Measurements from ENCODE around the gene B4GALT1. TPM values are rescaled to one million over a fixed set of nuclear protein-coding genes. Genes with fewer than 3 reads are reported as not detected.

B4GALT1 gene
- total RNA-seq, 4 donors from 2014 or later = 40.9 to 59.6 (median 46.3) TPM

DNA sequence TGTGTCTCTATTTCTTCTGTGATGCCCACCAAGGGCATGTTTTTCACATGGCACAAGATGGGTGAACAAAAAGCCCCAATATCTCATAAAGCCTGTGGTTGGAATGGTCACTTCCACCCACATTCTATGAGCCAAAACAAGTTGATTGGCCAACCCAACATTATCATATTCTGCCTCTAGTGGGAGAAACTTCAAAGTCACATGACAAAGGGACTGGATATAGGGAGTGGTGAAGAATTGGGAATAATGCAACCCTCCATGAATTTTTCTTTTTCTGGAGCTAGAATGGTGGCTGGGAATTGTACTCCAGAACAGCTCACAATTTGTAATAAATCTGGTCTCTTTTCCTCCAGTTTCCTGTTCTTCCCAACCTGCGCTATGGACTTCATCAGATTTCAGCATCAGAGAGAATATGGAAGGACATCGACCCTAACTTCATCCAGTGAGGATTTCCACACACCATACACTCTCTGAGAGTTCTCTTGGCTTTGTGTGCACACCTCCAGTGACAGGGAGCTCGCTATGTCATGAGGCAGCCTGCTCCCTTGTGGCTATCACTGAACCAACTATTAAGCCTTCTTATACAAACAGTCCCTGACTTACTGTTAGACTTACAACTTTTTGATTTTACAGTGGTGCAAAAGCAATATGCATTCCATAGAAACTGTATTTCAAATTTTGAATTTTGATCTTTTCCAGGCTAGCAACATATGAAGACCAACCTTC lies 12.0 kb upstream of the B4GALT1 start:
- intact Hi-C loops (cut with DNase I; ENCODE audit: low total_unique reads) = no loop called here
- TF ChIP-seq, protein P1, sequence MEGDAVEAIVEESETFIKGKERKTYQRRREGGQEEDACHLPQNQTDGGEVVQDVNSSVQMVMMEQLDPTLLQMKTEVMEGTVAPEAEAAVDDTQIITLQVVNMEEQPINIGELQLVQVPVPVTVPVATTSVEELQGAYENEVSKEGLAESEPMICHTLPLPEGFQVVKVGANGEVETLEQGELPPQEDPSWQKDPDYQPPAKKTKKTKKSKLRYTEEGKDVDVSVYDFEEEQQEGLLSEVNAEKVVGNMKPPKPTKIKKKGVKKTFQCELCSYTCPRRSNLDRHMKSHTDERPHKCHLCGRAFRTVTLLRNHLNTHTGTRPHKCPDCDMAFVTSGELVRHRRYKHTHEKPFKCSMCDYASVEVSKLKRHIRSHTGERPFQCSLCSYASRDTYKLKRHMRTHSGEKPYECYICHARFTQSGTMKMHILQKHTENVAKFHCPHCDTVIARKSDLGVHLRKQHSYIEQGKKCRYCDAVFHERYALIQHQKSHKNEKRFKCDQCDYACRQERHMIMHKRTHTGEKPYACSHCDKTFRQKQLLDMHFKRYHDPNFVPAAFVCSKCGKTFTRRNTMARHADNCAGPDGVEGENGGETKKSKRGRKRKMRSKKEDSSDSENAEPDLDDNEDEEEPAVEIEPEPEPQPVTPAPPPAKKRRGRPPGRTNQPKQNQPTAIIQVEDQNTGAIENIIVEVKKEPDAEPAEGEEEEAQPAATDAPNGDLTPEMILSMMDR (IDR thresholded peaks at IDR 0.05) = no peak
- TF ChIP-seq POLR2A (IDR thresholded peaks at IDR 0.05) = no peak
- 91 to 94% methylated on average over 3 of the region's 3 CpGs for WGBS, 2 donors
- DNase-seq (ENCODE audit: low spot score in 2 of 2) = peak in 1 of 2 donors; percentile 15
- no peak overlapping the region for H3K4me3 ChIP-seq (ENCODE audit: low read depth, poor library complexity, severe bottlenecking)

DNA sequence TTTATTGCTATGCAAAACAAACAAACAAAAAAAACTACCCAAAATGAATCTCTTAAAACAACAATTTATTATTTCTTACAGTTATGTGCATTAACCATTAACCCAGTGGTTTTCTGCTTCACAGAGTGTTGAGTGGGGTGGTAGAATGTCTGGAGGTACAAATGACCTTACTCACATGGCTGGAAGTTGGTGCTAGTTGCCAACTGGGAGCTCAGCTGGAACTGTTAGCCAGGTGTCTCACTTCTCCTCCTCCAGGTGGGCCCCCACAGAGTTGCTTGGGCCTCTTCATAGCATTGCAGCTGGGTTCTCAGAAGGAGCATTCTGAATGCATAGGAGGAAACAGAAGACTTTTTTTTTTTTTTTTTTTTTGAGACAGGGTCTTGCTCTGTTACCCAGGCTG lies 10.5 kb upstream of the B4GALT1 start:
- DNase-seq (ENCODE audit: low spot score in 2 of 2) = no peak
- TF ChIP-seq, protein P1 (IDR thresholded peaks at IDR 0.05) = no peak
- no peak for TF ChIP-seq POLR2A (IDR thresholded peaks at IDR 0.05)
- intact Hi-C loops (cut with DNase I; ENCODE audit: low total_unique reads) = no loop called here
- no peak overlapping the region for H3K4me3 ChIP-seq (ENCODE audit: low read depth, poor library complexity, severe bottlenecking)

DNA sequence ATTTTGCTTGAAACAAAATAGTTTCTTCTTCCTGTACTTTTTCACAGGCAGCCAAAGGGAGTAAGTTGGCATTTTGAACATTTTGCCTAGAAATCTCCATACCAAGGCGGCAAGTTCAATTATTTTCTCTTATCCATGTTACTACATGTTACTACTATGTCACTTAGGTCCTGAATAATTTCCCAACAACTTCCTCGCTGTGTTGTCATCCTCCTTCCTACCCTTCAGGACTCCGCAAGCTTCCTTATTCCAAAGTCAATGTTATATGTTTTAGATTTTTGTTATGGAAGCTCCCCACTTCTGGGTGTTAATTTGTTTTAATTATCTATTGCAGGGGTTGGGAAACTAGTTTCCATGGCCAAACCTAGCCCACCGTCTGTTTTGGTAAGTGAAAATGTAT lies 9.9 kb upstream of the B4GALT1 start:
- no peak overlapping the region for H3K4me3 ChIP-seq (ENCODE audit: low read depth, poor library complexity, severe bottlenecking)
- intact Hi-C loops (cut with DNase I; ENCODE audit: low total_unique reads) = no loop called here
- DNase-seq (ENCODE audit: low spot score in 2 of 2) = no peak
- no peak for TF ChIP-seq POLR2A (IDR thresholded peaks at IDR 0.05)
- TF ChIP-seq, protein P1 (IDR thresholded peaks at IDR 0.05) = no peak
- 87 to 91% methylated on average over 4 of the region's 4 CpGs for WGBS, 2 donors

DNA sequence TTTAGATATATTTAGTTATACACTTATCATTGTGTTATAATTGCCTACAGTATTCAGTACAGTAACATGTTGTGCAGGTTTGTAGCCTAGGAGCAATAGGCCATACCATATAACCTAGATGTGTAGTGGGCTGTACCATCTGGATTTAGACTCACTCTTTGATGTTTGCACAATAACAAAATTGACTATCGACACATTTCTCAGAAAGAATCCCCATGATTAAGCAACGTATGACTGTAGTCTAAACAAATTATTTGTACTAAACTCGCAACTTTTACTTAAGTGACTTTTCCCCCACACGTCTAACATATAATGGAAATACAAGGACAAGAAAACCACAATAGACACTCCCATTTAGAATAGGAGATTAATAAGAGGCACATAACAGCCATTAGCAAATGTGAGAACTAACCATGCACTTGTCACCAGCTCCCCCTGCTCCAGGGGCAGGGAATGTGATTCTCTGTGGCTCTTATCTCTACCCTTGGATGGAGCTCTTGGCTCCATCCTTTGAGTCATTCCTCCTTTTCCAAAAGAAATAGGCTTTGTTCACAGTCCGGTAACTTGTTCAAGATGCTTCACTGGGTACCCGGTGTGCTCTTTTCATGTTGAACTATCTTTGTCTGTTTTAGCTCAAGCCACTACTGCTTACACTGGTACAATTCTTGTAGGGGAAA lies 8.7 kb upstream of the B4GALT1 start:
- intact Hi-C loops (cut with DNase I; ENCODE audit: low total_unique reads) = no loop called here
- WGBS, 2 donors = 89 to 90% methylated on average over 6 of the region's 6 CpGs
- TF ChIP-seq POLR2A (IDR thresholded peaks at IDR 0.05) = no peak
- TF ChIP-seq, protein P1 (IDR thresholded peaks at IDR 0.05) = no peak
- DNase-seq (ENCODE audit: low spot score in 2 of 2) = no peak
- no peak overlapping the region for H3K4me3 ChIP-seq (ENCODE audit: low read depth, poor library complexity, severe bottlenecking)

DNA sequence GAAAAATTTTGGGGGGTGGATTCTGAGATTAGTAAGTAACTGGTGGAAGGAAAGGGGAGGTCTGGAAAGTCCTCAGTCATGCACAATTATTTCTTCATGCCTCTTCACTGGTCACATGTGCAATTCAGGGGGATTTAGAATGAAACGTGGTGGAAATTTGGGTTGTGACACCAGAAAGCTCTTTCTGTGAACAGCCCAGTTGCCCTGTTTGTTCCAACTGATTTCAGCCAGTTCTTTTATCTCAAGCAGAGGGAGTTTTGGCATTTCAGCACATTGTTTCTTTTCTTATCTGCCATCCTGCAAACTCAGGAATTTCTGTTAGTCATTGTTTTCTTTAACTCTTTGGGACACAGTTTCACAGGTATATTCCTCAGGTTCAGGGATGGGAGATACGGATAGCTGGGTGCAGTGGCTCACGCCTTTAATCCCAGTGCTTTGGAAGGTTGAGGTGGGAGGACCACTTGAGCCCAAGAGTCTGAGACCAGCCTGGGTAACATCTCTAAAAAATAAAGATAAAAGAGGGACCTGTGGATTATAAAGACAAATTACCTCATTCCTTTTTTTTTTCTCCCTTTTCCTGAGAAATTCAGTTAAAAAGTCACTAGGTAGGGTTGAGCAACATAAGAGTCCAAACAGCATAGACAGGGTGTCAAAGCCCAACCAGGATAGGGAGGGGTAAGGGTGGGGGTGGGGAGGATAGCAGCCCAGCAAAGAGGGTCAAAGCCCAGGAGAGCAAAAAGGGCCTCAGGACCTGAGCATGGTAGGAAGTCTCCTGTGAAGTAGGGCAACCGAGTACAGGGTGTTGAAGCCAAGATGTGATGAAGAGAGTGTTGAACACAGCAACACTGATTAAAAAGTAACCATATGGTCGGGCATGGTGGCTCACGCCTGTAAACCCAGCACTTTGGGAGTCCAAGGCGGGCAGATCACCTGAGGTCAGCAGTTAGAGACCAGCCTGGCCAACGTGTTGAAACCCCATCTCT lies 5.4 kb upstream of the B4GALT1 start:
- DNase-seq (ENCODE audit: low spot score in 2 of 2) = no peak
- no peak overlapping the region for H3K4me3 ChIP-seq (ENCODE audit: low read depth, poor library complexity, severe bottlenecking)
- TF ChIP-seq POLR2A (IDR thresholded peaks at IDR 0.05) = no peak
- TF ChIP-seq, protein P1 (IDR thresholded peaks at IDR 0.05) = no peak
- WGBS, 2 donors = 92 to 93% methylated on average over 8 of the region's 8 CpGs
- intact Hi-C loops (cut with DNase I; ENCODE audit: low total_unique reads) = no loop called here

Measured in lower leg skin (tissue), 4 donors.